Nucleus accumbens (tissue), 56 donors: ENCODE data around the gene CPNE7.
"Not testable (repeated sequence)": the region's sequence is repeated elsewhere in the genome, so short reads cannot be mapped to it uniquely, and the experiment has no call there.

Experiments
- DNase-seq, 56 donors: peaks; one replicate each; lab custom pipeline; 2025; lab: John Stamatoyannopoulos, UW

Gene CPNE7

DNA sequence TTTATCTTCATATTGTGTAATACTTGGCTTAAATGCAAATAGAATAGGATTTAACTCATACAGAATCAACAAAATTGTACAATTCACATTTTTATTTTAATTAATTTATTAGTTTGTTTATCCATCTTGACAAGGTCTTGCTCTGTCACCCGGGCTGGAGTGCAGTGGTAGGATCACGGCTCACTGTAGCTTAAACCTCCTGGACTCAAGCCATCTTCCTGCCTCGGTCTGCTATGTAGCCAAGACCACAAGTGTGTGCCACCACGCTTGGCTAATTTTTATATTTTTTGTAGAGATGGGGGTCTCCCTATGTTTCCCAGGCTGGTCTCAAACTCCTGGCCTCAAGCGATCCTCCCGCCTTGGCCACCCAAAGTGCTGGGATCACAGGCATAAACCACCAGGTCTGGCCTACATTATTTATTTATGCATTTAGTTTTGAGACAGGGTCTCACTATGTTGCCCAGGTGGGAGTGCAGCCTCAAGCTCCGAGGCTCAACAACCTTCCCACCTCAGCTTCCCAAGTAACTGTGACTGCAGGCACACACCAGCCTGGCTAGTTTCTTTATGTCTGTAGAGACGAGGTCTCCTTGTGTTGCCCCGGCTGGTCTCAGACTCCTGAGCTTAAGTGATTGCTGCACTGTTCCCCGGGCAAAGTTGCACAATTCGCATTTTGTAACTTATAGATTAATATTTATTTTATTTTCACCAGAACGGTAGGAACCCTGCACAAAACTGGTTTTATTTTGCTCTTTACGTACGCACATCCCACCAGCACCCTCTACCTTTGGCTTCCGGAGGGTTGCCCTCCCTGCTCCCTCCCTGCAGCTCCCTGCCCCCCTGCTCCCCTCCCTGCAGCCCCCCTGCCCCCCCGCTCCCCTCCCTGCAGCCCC lies 42.8 kb downstream of the CPNE7 start:
- DNase-seq = no peak

- no peak for DNase-seq
Observed at GRCh38 chr16:89619840-89620239, 44.3 kb downstream of the CPNE7 start.

DNA sequence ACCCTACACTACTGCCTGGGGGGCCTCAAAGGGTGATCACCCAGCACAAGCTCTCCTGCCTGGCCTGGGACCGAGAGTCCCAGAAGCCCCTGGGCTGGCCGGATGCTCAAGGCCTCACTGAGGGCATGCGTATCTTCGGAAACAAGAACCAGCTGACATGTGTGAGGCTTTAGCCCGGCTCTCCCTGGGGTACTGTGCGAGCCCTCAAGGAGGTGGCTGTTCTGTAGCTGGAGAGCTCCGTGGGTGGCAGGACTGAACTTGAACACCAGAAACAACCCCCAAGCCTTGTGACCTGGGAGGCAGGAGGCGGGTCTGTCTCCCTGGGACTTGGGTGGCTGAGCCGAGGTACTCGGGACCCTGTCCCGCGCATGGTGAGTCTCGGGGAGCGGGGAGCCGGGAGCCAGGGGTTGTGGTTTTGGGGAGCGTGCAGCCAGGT lies 44.9 kb downstream of the CPNE7 start:
- no peak for DNase-seq

DNA sequence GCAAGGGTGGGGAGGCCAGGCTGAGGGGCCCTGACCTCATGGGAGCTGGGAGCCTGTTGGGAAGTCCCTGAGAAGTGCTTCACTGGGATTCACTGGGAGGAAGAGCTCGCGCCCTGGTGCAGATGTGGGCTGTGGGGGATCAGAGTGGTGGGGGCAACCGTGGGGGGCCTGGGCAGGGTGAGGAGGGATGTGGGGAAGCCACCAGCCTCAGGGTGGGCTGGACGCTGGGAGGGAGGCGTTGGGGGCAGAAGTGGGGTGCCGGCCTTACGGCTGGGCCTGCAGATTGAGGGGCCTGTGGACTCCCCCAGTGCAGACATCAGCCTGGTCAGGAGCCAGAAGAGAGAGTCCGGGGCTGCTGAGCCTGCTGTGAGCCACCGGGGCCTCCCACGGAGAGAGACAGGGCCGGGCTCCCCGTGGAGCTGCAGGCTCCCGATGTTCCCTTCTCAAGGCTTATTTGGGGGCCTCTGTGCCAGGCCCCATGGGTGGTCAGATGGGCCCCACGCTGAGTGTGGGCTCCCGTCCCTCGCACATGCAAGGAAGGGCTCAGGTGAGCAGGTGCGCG lies 45.7 kb downstream of the CPNE7 start:
- no peak for DNase-seq

DNA sequence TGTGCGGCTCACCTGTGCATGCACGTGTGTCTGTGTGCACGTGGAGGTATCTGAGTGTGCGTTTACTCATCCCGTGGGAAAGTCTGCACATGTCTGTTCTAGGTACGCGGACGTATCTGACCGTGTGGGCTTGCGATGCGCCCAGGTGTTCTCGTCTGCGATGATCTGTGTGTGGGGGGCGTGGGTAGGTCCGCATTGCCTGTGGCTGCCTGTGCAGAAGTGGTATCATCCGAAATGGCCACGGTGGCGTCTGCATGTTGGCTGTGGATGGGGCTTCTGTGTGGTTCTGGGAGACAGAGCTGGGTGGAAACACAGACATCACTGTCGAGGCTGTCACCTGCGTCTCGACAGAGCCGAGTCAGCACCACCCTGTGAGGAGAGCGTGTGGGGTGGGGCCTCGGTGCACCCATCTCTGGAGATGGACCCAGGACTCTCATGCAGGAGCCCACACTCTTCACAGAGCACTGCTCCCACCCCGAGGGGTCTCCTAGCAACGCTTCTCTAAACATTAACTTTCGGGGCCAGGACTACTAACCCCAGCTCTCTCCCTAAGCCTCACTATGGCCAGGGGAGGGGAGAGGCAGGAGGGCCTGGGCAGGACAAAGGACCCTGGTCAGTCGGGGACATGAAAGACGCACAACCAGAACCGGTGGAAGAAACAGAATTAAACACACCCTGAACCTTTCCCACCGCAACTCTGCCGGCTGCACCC lies 46.3 kb downstream of the CPNE7 start:
- no peak for DNase-seq

- no peak for DNase-seq
Observed at GRCh38 chr16:89623511-89624261, 48.1 kb downstream of the CPNE7 start.

DNA sequence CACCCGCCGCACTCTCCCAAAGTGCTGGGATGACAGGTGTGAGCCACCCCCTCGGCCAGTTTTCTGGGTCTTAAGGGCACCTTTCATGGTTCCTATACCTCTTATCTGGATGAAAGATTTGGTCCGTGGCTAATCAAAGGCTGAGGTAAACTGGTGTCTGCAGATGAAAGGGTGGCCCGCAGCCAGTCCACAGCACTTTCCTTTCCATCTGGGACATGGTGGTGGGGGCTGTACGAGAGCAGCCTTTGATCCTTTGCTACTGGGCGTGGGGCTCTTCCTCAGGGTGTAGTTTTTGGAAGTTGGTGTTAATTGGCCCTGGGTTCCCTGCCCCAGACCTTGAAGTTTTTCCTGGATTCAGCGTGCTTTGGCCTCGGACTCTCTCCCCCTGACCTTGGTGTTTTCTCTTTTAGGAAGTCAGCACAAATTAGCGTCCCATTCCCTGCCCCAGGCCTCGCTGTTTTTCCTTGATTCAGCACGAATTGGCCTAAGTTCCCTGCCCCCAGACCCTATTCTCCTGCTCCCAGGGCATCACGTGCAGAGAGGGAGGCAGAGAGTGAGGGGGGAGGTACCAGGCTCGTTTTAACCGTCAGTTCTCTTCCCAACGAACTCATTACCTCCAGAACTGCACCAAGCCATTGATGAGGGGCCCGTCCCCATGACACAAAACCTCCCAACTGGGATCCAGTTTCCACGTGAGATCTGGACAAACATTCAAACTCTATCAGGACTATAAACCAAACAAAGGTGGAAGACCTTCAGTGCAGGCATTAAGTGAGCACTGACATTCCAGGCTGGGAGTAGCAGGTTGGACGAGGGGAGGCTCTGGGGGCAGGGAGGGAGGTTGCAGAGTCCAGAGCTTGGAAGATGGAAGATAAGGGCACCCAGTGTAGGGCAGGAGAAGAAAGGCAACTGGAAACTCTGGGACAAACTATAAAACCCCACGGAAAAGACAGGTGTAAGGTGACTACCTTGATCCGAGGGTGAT lies 49.5 kb downstream of the CPNE7 start:
- DNase-seq = no peak

GRCh38 chr16:89629827-89630610 lies 54.5 kb downstream of the CPNE7 start:
- no peak for DNase-seq

DNA sequence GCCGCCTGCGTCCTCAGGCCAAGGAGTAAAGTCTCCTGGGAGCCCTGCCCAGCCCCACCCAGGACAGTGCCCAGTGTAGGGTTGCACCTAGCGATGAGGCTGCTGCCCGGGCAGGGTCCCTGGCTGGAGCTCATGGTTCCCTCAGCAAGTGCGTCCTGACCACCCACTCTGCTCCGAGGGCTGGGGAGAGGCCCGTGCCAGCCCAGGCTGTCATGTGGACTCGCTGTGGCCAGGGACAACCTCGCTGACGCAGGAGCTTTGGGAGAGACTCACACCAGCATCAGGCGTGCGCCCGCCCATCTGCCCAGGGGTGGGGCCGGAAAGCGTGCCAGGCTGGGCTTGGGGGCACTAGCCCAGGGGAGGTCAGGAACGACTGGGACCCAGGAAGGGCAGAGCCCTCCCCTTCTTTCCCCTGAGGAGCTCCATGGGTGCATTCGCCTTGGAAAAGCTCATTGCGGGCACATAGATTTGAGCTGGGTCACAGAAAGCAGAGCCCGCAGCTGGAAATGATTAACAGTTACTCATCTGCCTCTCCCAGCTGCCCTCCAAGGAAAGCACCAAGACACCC lies 57.6 kb downstream of the CPNE7 start:
- no peak for DNase-seq

GRCh38 chr16:89634463-89635385 lies 59.2 kb downstream of the CPNE7 start:
- DNase-seq = not testable (repeated sequence)

DNA sequence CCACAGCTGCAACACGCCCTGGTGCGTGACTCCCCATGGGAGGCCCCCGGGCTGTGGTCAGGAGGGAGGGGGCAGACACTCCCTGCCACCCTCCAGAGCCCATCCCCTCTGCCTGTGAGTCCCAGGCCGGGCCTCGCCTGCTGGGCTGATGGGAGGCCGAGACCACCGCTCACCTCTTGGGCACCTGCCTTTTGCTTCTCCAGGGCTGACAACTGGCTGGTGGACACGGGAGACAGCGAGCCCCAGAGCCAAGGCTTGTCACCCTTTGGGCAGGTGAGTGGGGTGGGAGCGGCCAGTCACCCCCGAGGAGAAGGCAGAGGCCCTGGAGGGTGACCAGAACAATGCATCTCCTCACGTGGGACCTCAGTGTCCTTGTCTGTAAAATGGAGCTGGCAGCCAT lies 61.1 kb downstream of the CPNE7 start:
- DNase-seq = no peak

DNA sequence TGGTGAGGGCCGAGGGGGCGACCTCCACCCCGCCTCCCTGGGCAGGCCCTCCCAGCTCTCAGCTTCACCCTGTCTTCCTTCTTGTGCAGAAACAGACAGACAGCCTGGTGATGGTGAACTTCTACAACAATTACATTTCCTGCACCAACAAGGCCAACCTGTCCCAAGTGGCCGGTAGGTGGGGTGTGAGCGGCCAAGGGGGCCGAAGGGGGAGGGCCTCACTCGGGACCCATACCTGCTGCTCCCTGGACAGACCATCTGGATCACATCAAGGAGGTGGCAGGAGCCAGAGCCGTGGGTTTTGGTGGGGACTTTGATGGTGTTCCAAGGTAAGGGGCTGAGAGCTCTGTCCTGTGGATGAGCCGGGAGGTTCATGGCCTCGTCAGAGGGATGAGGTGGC lies 61.8 kb downstream of the CPNE7 start:
- DNase-seq = no peak

GRCh38 chr16:89638455-89638854 lies 62.9 kb downstream of the CPNE7 start:
- DNase-seq = no peak

DNA sequence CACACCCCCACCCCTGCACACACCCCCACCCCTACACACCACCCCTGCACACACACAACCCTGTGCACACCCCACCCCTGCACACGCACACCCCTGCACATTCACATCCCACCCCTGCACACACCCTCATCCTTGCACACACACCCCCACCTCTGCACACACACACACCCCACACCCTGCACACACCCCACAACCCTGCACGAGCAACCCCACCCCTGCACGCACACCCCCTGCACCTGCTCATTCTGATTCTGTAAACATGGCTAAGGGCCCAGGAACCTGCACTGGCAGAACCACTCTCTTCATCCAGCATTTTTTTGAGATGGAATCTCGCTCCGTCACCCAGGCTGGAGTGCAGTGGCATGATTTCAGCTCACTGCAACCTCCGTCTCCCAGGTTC lies 63.8 kb downstream of the CPNE7 start:
- no peak for DNase-seq

- no peak for DNase-seq
Observed at GRCh38 chr16:89641458-89642119, 66.0 kb downstream of the CPNE7 start.

DNA sequence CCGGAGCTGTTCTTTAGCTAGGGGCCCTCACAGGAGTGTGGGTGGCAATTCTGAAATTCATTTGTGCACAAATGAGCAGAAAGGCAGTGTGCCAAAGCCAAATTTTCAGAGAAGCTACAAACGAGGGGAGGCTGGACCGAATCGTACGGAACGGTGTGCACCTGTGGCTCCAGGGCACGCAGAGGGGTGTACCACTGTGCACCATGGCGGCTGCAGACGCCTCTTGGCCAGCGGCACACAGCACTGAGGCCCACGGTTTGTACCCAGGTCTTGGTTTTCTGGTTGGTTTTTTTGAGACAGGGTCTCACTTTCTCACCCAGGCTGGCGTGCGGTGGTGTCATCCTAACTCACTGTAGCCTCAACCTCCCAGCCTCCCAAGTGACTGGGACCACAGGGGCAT lies 67.0 kb downstream of the CPNE7 start:
- no peak for DNase-seq
